HepG2 (cell line): ENCODE data around the gene INPP1. TPM values are rescaled to one million over a fixed set of nuclear protein-coding genes. Genes with fewer than 3 reads are reported as not detected.

Source experiments
- BORCS8-MEF2B ChIP-seq: sonication (generic); formaldehyde crosslinking; IDR thresholded peaks from 2 replicates; pipeline ENCODE4 v1.8.0; 2022; ENCODE audit warnings: mild to moderate bottlenecking, missing genetic modification reagents
- CHD2 ChIP-seq: IDR thresholded peaks from 2 replicates; pipeline ENCODE4 v1.6.1; 2011; ENCODE audit warnings: low read depth, low read length, improper control_type of control experiment
- DRAP1 ChIP-seq: IDR thresholded peaks from 2 replicates; pipeline ENCODE4 v1.6.1; 2016; ENCODE audit warnings: missing genetic modification reagents, missing compliant biosample characterization
- FOXK2 ChIP-seq: fragments of 450-650 bp; IDR thresholded peaks from 2 replicates; pipeline ENCODE4 v1.6.1; 2016
- ISX ChIP-seq: sonication (generic); formaldehyde crosslinking; conservative IDR thresholded peaks from 2 replicates; pipeline ENCODE4 v1.5.0; 2020; ENCODE audit warnings: missing genetic modification reagents
- MLXIP ChIP-seq: sonication (generic); formaldehyde crosslinking; IDR thresholded peaks from 2 replicates; pipeline ENCODE4 v1.9.0; 2021; ENCODE audit warnings: missing genetic modification reagents, borderline replicate concordance
- PTBP1 ChIP-seq: fragments of 200-400 bp; formaldehyde crosslinking; IDR thresholded peaks from 2 replicates; pipeline ENCODE4 v1.6.1; 2018; ENCODE audit warnings: low read length, low read depth; ENCODE audit not compliant: poor library complexity, severe bottlenecking
- SIN3A ChIP-seq: IDR thresholded peaks from 2 replicates; pipeline ENCODE4 v1.6.1; 2011; ENCODE audit warnings: low read depth, mild to moderate bottlenecking, control low read depth, low read length, borderline replicate concordance
- SPEN ChIP-seq: sonication (generic); formaldehyde crosslinking; IDR thresholded peaks from 2 replicates; pipeline ENCODE4 v1.5.1; 2020; ENCODE audit warnings: low read depth, mild to moderate bottlenecking, missing genetic modification reagents
- SRSF4 ChIP-seq: fragments of 200-400 bp; formaldehyde crosslinking; IDR thresholded peaks from one replicate; pipeline ENCODE4 v1.6.1; 2018; ENCODE audit warnings: mild to moderate bottlenecking, low read depth, low read length, moderate library complexity; ENCODE audit not compliant: poor library complexity, severe bottlenecking
- THAP11 ChIP-seq: IDR thresholded peaks from 2 replicates; pipeline ENCODE4 v1.6.1; 2016; ENCODE audit warnings: missing biosample characterization, missing genetic modification reagents
- THYN1 ChIP-seq: sonication (generic); formaldehyde crosslinking; IDR thresholded peaks from 2 replicates; pipeline ENCODE4 v1.8.1; 2023; ENCODE audit warnings: low read depth, mild to moderate bottlenecking, moderate library complexity, missing genetic modification reagents, borderline replicate concordance
- ZNF414 ChIP-seq: sonication (generic); formaldehyde crosslinking; IDR thresholded peaks from 2 replicates; pipeline ENCODE4 v1.5.0; 2020; ENCODE audit warnings: missing genetic modification reagents
- ZNF446 ChIP-seq: sonication (generic); formaldehyde crosslinking; IDR thresholded peaks from 2 replicates; pipeline ENCODE4 v1.5.0; 2020; ENCODE audit warnings: mild to moderate bottlenecking, missing genetic modification reagents
- ZNF660 ChIP-seq: sonication (generic); formaldehyde crosslinking; IDR thresholded peaks from 2 replicates; pipeline ENCODE4 v1.5.1; 2020; ENCODE audit warnings: mild to moderate bottlenecking, low read depth, missing genetic modification reagents, borderline replicate concordance
- ZNF777 ChIP-seq: sonication (generic); formaldehyde crosslinking; IDR thresholded peaks from 2 replicates; pipeline ENCODE4 v1.4.0; 2020; ENCODE audit warnings: missing genetic modification reagents
- polyA plus RNA-seq, 8 experiments: library from polyadenylated mRNA; depleted of rRNA in 3 of 8; stranded (reverse) in 7 of 8; unstranded in 1 of 8; fragments of >200 nt; fragmentation: Illumina TruSeq in 4 of 8; extraction: Trizol in 4 of 8; gene quantifications; 2 replicates each; pipeline versions ENCODE4 v1.2.1 to v1.2.3, GENCODE V29; 2011 to 2016; ENCODE audit warnings: low read depth in 4 of 8, missing spikeins in 1 of 8, mixed read lengths in 1 of 8; ENCODE audit not compliant: insufficient read depth in 1 of 8
- total RNA-seq, 5 experiments: library from RNA; depleted of rRNA; stranded (reverse); fragments of >200 nt; fragmentation: Illumina TruSeq; extraction: Trizol; gene quantifications; 2 replicates each; pipeline ENCODE4 v1.2.3, GENCODE V29; 2016; ENCODE audit warnings: low read depth in 1 of 5
- TF ChIP-seq, protein P1 (sequence below): sonication (generic); formaldehyde crosslinking; IDR thresholded peaks from 2 replicates; pipeline ENCODE4 v1.5.0; 2020; ENCODE audit warnings: mild to moderate bottlenecking, missing genetic modification reagents, borderline replicate concordance

Gene INPP1
- total and polyA plus RNA-seq, 2 of the 13 experiments (the other 11 are each of a cell fraction or from before 2014, with no cell fraction given): 10.0 to 13.3 TPM

GRCh38 chr2:190334479-190335224 is 8.7 kb upstream of the INPP1 start (continued):
- TF ChIP-seq, protein P1, sequence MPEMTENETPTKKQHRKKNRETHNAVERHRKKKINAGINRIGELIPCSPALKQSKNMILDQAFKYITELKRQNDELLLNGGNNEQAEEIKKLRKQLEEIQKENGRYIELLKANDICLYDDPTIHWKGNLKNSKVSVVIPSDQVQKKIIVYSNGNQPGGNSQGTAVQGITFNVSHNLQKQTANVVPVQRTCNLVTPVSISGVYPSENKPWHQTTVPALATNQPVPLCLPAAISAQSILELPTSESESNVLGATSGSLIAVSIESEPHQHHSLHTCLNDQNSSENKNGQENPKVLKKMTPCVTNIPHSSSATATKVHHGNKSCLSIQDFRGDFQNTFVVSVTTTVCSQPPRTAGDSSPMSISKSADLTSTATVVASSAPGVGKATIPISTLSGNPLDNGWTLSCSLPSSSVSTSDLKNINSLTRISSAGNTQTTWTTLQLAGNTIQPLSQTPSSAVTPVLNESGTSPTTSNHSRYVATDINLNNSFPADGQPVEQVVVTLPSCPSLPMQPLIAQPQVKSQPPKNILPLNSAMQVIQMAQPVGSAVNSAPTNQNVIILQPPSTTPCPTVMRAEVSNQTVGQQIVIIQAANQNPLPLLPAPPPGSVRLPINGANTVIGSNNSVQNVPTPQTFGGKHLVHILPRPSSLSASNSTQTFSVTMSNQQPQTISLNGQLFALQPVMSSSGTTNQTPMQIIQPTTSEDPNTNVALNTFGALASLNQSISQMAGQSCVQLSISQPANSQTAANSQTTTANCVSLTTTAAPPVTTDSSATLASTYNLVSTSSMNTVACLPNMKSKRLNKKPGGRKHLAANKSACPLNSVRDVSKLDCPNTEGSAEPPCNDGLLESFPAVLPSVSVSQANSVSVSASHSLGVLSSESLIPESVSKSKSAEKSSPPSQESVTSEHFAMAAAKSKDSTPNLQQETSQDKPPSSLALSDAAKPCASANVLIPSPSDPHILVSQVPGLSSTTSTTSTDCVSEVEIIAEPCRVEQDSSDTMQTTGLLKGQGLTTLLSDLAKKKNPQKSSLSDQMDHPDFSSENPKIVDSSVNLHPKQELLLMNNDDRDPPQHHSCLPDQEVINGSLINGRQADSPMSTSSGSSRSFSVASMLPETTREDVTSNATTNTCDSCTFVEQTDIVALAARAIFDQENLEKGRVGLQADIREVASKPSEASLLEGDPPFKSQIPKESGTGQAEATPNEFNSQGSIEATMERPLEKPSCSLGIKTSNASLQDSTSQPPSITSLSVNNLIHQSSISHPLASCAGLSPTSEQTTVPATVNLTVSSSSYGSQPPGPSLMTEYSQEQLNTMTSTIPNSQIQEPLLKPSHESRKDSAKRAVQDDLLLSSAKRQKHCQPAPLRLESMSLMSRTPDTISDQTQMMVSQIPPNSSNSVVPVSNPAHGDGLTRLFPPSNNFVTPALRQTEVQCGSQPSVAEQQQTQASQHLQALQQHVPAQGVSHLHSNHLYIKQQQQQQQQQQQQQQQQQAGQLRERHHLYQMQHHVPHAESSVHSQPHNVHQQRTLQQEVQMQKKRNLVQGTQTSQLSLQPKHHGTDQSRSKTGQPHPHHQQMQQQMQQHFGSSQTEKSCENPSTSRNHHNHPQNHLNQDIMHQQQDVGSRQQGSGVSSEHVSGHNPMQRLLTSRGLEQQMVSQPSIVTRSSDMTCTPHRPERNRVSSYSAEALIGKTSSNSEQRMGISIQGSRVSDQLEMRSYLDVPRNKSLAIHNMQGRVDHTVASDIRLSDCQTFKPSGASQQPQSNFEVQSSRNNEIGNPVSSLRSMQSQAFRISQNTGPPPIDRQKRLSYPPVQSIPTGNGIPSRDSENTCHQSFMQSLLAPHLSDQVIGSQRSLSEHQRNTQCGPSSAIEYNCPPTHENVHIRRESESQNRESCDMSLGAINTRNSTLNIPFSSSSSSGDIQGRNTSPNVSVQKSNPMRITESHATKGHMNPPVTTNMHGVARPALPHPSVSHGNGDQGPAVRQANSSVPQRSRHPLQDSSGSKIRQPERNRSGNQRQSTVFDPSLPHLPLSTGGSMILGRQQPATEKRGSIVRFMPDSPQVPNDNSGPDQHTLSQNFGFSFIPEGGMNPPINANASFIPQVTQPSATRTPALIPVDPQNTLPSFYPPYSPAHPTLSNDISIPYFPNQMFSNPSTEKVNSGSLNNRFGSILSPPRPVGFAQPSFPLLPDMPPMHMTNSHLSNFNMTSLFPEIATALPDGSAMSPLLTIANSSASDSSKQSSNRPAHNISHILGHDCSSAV (CRISPR knock-in tag): no peak
- TF ChIP-seq ISX (CRISPR knock-in tag): no peak
- no peak for TF ChIP-seq CHD2
- TF ChIP-seq PTBP1: no peak
- TF ChIP-seq ZNF446: no peak
- TF ChIP-seq SIN3A: no peak
- no peak for TF ChIP-seq THYN1
- no peak for TF ChIP-seq ZNF777 (CRISPR knock-in tag)
- TF ChIP-seq SPEN (CRISPR knock-in tag): peak; percentile 48; the same call in 1 of the 2 replicates
- no peak for TF ChIP-seq ZNF414 (CRISPR knock-in tag)
- no peak for TF ChIP-seq BORCS8-MEF2B
- TF ChIP-seq FOXK2: peak; percentile 46; the same call in 1 of the 2 replicates
- TF ChIP-seq SRSF4: no peak
- no peak for TF ChIP-seq MLXIP (CRISPR knock-in tag)
- TF ChIP-seq ZNF660 (CRISPR knock-in tag): no peak
- peak; percentile 85 for TF ChIP-seq DRAP1
- TF ChIP-seq THAP11: peak; percentile 77
